Measurements from ENCODE around the gene ZNF423.

- no peak for TF ChIP-seq GATA3 (IDR thresholded peaks at IDR 0.05; ENCODE audit: low read depth, low read length)
- no peak for TF ChIP-seq GATA2 (IDR thresholded peaks at IDR 0.05; ENCODE audit: low read depth, low read length)
These were observed 252.0 kb downstream of the ZNF423 start for GRCh38 chr16:49603956-49604355.

Data from SH-SY5Y (cell line).